Caco-2 (cell line): ENCODE results near the gene RNF182. TPM values are rescaled to one million over a fixed set of nuclear protein-coding genes. Genes with fewer than 3 reads are reported as not detected.

Source experiments
- BruUV-seq: library from RNA; stranded (reverse); fragments of 400-500 nt; replicated peaks from 2 replicates; lab custom pipeline; 2021; lab: Mats Ljungman, UMichigan
- CTCF ChIA-PET: fragments of 300-600 bp; sonication (Branson Sonifier 250); formaldehyde crosslinking; loops from one replicate; lab custom pipeline; 2022; ENCODE audit warnings: antibody characterized with exemption; lab: Charles Lee
- POLR2A ChIA-PET: fragments of 300-600 bp; sonication (Branson Sonifier 250); formaldehyde crosslinking; loops from one replicate; lab custom pipeline; 2022; ENCODE audit warnings: antibody characterized with exemption; lab: Charles Lee
- DNase-seq, 2 experiments: peaks; one replicate each; pipeline versions ENCODE4 v3.0.0 to v3.0.0-alpha.2; 2020 to 2022
- H3K27me3 ChIP-seq: replicated peaks from 2 replicates; pipeline ENCODE4 v1.6.0; 2011; ENCODE audit warnings: low read length; ENCODE audit not compliant: control insufficient read depth, insufficient read depth
- H3K36me3 ChIP-seq: 2 replicates; pipeline ENCODE4 v1.5.1; 2011; ENCODE audit warnings: low read length; ENCODE audit not compliant: control insufficient read depth, insufficient read depth
- H3K4me1 ChIP-seq: fragments of 250-450 bp; sonication (Bioruptor Pico); 2 replicates; pipeline ENCODE4 v1.5.1; 2020; ENCODE audit warnings: mild to moderate bottlenecking
- H3K4me3 ChIP-seq: 2 replicates; pipeline ENCODE4 v1.5.1; 2011; ENCODE audit warnings: low read depth, mild to moderate bottlenecking, control low read depth, low read length
- H3K9me3 ChIP-seq: fragments of 250-450 bp; sonication (Bioruptor Pico); 2 replicates; pipeline ENCODE4 v1.5.1; 2020; ENCODE audit warnings: mild to moderate bottlenecking, moderate library complexity
- H3K27ac Mint-ChIP-seq: one replicate; pipeline ENCODE4 v1.8.0; 2022; ENCODE audit warnings: mixed read lengths; ENCODE audit not compliant: unreplicated experiment
- H3K27me3 Mint-ChIP-seq: one replicate; pipeline ENCODE4 v1.8.0; 2022; ENCODE audit warnings: mixed read lengths; ENCODE audit not compliant: insufficient read depth, unreplicated experiment
- H3K36me3 Mint-ChIP-seq: one replicate; pipeline ENCODE4 v1.8.0; 2022; ENCODE audit warnings: mild to moderate bottlenecking, mixed read lengths; ENCODE audit not compliant: insufficient read depth, unreplicated experiment
- H3K4me1 Mint-ChIP-seq: one replicate; pipeline ENCODE4 v1.8.0; 2022; ENCODE audit warnings: low read depth, mixed read lengths; ENCODE audit not compliant: unreplicated experiment
- H3K4me3 Mint-ChIP-seq: one replicate; pipeline ENCODE4 v1.8.0; 2022; ENCODE audit warnings: mild to moderate bottlenecking, moderate library complexity, mixed read lengths; ENCODE audit not compliant: unreplicated experiment
- H3K9me3 Mint-ChIP-seq: one replicate; pipeline ENCODE4 v1.8.0; 2022; ENCODE audit warnings: mixed read lengths; ENCODE audit not compliant: unreplicated experiment
- CTCF ChIP-seq, 2 experiments: fragments of 200-600 bp in 1 of 2; IDR thresholded peaks; 1 replicate in 1 of 2; 2 replicates in 1 of 2; pipeline versions ENCODE4 v1.5.1 to v1.8.0; 2011 to 2022; ENCODE audit warnings: antibody characterized with exemption in 1 of 2, control low read depth in 1 of 2, inconsistent platforms in 1 of 2, low read depth in 1 of 2, low read length in 1 of 2, mild to moderate bottlenecking in 1 of 2, moderate library complexity in 1 of 2; ENCODE audit not compliant: insufficient read depth in 1 of 2, severe bottlenecking in 1 of 2, unreplicated experiment in 1 of 2
- intact Hi-C: fragments of 100-400 bp; cut with micrococcal nuclease; formaldehyde crosslinking; loops from one replicate; pipeline ENCODE4 v1.10.0; 2022; ENCODE audit not compliant: unreplicated experiment
- total RNA-seq: library from RNA; stranded (reverse); gene quantifications from 2 replicates; pipeline ENCODE4 v1.2.3, GENCODE V29; 2022

Gene RNF182
- total RNA-seq, 1 experiment from 2014 or later: 0.39 TPM

- H3K27ac Mint-ChIP-seq: no peak overlapping the region
- POLR2A ChIA-PET: no interaction called here
Observed at GRCh38 chr6:13907614-13908215, 17.0 kb upstream of the RNF182 start.

GRCh38 chr6:13908955-13909381, 15.8 kb upstream of the RNF182 start:
- H3K4me1 ChIP-seq: peaks cover 12% of the 10 kb centered on the region
- Mint-ChIP-seq H3K9me3 (no peaks in the 10 kb centered on the region), H3K4me1 (peaks cover 11% of the 10 kb centered on the region), H3K27me3 (no peaks in the 10 kb centered on the region), H3K36me3 (no peaks in the 10 kb centered on the region), H3K27ac (no peak overlapping the region), H3K4me3 (no peak overlapping the region)
- H3K4me3 ChIP-seq: no peak overlapping the region
- CTCF ChIA-PET: interaction anchor here (0.8 to 1.5 kb wide), 5 partner anchors 35 to 236 kb away, joined by 3 to 24 read pairs (median 4); no protein-coding TSS in a partner anchor
- H3K36me3 ChIP-seq: no peaks in the 10 kb centered on the region
- peak; percentile 62 to 66 for DNase-seq
- no TSS peak for BruUV-seq
- POLR2A ChIA-PET: interaction anchor here (0.6 kb wide), 1 partner anchor 93 kb away, joined by 4 read pairs; no protein-coding TSS in a partner anchor
- TF ChIP-seq CTCF (IDR thresholded peaks at IDR 0.05; ENCODE audit: insufficient read depth in 1 of 2, low read depth in 1 of 2, low read length in 1 of 2, severe bottlenecking in 1 of 2, unreplicated experiment in 1 of 2): peak; percentile 74 to 75
- no peaks in the 10 kb centered on the region for H3K27me3 ChIP-seq
- no peaks in the 10 kb centered on the region for H3K9me3 ChIP-seq
- intact Hi-C loops: loop anchor here (1.0 kb wide), 4 partner anchors 114 to 235 kb away; no protein-coding TSS in a partner anchor

More at GRCh38 chr6:13907614-13908215, 17.0 kb upstream of the RNF182 start:
- no peak overlapping the region for H3K4me3 Mint-ChIP-seq
- CTCF ChIA-PET: interaction anchor here (1.5 kb wide), 1 partner anchor 139 kb away, joined by 24 read pairs; no protein-coding TSS in a partner anchor
- H3K9me3 Mint-ChIP-seq: no peaks in the 10 kb centered on the region
- Histone ChIP-seq H3K4me1 (peaks cover 5% of the 10 kb centered on the region), H3K36me3 (no peaks in the 10 kb centered on the region), H3K4me3 (no peak overlapping the region), H3K9me3 (no peaks in the 10 kb centered on the region), H3K27me3 (no peaks in the 10 kb centered on the region)
- no peak for DNase-seq
- no TSS peak for BruUV-seq
- H3K36me3 Mint-ChIP-seq: no peaks in the 10 kb centered on the region
- H3K27me3 Mint-ChIP-seq: peaks cover 3% of the 10 kb centered on the region
- peaks cover 5% of the 10 kb centered on the region for H3K4me1 Mint-ChIP-seq
- no peak for TF ChIP-seq CTCF (IDR thresholded peaks at IDR 0.05; ENCODE audit: insufficient read depth in 1 of 2, low read depth in 1 of 2, low read length in 1 of 2, severe bottlenecking in 1 of 2, unreplicated experiment in 1 of 2)
- intact Hi-C loops: no loop called here

GRCh38 chr6:13910443-13910842, 14.3 kb upstream of the RNF182 start:
- Histone ChIP-seq H3K36me3 (no peaks in the 10 kb centered on the region), H3K4me1 (peaks cover 17% of the 10 kb centered on the region), H3K4me3 (no peak overlapping the region), H3K9me3 (no peaks in the 10 kb centered on the region), H3K27me3 (no peaks in the 10 kb centered on the region)
- TF ChIP-seq CTCF (IDR thresholded peaks at IDR 0.05; ENCODE audit: insufficient read depth in 1 of 2, low read depth in 1 of 2, low read length in 1 of 2, severe bottlenecking in 1 of 2, unreplicated experiment in 1 of 2): no peak
- CTCF ChIA-PET: no interaction called here
- H3K27me3 Mint-ChIP-seq: no peaks in the 10 kb centered on the region
- no TSS peak for BruUV-seq
- no peak overlapping the region for H3K4me3 Mint-ChIP-seq
- intact Hi-C loops: no loop called here
- H3K27ac Mint-ChIP-seq: no peak overlapping the region
- POLR2A ChIA-PET: no interaction called here
- no peaks in the 10 kb centered on the region for H3K36me3 Mint-ChIP-seq
- no peaks in the 10 kb centered on the region for H3K9me3 Mint-ChIP-seq
- DNase-seq: no peak
- peaks cover 11% of the 10 kb centered on the region for H3K4me1 Mint-ChIP-seq
